ENCODE data around the gene TMEM87B.
"Not testable (repeated sequence)": the region's sequence is repeated elsewhere in the genome, so short reads cannot be mapped to it uniquely, and the experiment has no call there.

TMEM87B gene

DNA sequence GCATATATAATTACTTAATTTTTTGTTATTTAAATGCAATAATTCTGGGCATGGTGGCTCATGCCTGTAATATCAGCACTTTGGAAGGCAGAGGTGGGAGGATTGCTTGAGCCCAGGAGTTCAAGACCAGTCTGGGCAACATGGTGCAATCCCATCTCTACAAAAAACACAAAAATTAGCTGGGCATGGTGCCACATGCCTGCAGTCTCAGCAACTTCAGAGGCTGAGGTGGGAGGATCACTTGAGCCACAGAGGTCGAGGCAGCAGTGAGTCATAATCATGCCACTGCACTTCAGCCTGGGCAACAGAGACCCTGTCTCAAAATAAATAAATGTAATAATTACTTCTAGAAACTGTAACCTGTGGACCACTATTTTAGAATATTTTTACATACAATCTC lies 21.5 kb upstream of the TMEM87B start:
- no peak for DNase-seq

DNA sequence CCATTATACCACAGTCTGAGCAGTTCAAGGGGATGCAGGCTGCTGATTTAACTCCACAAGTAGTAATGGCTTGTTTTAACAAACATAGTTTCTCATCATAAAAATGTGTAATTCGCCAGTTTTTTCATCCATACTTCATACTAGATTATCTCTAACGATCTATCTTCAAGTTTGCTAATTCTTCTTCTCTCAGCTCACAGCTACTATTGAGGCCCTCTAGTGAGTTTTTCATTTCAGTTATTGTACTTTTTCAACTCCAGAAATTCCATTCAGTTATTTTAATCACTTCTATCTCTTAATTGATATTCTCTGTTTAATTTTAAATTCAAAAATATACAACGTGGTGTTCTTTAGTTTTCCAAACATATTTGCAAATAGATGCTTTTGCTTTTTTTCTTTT lies 20.1 kb upstream of the TMEM87B start:
- DNase-seq = no peak

DNA sequence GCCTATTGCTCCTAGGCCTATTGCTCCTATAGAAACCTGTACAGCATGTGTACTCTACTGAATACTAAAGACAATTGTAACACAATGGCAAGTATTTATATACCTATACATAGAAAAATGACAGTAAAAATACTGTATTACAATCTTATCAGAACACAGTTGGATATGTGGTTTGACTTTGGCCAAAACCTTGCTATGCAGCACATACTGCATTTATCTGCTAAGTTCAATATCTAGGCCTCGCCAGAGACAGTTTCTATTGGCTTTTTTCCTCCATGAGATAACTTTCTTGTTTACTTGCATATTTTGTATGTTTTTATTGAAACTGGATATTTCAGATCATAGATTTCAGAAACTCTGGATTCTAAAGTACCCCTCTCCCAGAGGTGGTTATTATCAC lies 19.3 kb upstream of the TMEM87B start:
- DNase-seq = no peak

DNA sequence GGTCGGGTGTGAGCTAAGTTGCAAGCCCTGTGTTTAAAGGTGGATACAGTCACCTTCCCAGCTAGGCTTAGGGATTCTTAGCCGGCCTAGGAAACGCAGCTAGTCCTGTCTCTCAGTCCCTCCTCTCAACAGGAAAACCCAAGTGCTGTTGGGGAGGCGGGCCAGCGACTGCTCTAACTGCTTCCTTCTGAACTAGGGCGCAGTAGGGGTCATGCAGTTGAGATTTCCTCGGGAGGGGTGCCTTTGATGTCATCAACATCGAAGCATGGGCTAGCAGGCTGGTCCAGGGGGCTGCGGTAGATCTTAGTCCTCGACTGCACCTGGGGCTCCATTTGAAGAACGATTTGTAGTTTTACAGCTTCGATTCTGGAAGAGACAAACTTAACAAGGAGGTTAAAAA lies 15.5 kb upstream of the TMEM87B start:
- DNase-seq = not testable (repeated sequence)

DNA sequence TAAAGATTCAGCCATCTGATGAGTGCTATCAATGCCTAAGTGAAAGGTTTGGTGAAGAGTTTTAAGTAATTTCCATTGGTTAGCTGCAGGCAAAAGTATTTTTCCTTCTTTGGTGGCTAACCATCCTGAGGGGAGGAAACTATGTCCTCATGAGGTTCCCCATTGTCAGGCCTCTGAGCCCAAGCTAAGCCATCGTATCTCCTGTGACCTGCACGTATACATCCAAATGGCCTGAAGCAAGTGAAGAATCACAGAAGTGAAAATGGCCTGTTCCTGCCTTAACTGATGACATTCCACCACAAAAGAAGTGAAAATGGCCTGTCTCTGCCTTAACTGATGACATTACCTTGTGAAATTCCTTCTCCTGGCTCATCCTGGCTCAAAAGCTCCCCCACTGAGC lies 15.0 kb upstream of the TMEM87B start:
- DNase-seq = not testable (repeated sequence)

DNA sequence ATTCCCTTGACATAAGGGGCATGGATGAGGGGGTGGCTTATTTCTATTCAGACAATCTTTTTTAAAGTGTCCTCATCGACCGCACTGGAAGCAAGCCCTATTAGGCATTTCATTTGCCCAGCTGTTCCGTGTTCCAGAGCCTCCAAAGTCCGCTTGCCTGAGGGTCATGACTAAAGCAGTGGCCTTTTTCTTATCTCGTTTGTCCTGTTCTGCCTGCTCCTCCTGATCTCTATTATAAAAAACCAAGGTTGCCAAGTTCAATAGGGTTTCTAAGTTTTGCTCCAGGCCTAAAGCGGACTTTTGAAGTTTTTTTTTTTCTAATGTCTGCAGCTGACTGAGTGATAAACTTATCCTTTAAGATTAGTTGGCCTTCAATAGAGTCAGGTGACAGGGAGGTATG lies 13.6 kb upstream of the TMEM87B start:
- DNase-seq = not testable (repeated sequence)

DNA sequence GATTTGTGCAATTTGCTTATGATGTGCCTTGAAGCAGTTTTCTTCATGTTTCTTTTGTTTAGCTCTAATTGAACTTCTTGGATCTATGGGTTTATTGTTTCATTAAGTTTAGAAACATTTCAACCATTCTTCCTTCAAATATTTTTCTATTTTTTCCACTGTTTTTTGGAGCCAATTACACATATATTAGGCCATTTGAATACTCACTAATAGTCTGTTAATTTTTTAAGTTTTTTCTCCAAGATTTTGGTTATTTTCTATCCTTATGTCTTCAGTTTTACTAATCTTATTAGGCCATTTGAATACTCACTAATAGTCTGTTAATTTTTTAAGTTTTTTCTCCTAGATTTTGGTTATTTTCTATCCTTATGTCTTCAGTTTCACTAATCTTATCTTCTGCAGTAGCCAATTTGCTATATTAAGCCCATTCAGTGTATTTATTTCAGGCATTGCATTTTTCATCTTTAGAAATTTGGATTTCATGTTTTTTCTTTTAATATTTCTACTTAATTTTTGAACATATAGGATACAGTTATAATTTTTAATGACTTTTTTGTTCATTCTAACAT lies 9.5 kb upstream of the TMEM87B start:
- no peak for DNase-seq

DNA sequence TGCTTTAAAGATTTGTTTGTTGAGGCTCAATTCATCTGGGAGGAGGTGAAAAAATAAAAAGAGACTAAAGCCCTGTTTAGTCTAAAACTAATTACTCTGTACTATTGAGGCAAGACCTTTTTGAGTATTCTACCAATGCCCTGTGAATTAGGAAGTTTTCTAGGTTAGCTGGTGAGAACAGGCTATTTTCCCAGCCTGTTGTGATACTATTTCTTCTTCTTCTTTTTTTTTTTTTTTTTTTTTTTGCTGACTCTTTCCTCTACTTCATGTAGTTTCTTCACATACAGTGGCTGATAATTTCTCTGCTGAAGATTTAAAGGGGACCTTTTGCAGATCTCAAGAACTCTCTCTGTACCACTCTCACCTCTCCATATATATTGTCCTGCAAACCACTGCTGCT lies 8.8 kb upstream of the TMEM87B start:
- DNase-seq = no peak

DNA sequence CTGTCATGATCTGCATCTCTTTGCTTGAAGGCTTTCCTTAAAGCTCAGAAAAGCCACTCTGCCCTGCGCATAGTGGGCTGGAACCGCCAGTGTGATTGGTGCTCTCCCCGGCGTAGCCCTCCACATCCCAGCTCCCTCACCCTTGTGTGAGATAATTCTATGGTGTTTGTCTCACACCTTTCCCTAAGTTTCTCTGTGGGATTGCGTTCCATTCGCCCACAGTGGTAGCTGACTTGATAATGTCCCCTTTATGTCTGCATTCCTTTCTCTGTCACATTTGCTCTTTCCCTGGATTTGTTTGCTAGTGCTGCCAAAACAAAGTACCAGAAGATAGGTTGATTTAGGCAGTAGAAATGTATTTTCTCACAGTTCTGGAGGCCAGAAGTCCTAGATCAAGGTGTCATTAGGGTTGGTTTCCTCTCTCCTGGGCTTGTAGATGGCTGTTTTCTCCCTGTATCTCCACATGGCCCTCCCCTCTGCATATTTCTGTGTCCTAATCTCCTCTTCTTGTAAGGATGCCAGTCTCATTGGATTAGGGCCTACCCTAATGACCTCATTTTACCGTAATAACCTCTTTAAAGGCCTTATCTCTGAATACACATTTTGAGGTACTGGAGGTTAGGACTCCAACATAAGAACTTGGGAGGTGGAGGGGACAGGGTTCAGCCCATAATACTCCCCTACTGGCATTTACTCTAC lies 7.4 kb upstream of the TMEM87B start:
- no peak for DNase-seq

DNA sequence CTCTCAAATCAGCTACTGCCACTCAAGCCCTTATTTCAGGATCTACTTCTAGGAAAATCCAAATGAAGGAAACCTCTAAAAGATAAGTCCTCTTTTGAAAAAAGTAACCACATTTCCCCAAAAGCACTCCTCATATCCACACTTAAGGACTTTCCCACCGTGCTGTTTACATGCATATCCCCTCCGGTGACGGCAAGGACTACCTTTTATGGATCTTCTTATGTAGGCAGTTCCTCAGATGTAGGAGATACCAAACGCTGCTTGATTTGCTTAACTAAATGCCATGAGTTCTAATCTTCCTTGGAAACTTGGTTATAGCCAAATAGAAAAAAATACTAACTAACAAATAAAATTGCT lies 6.9 kb upstream of the TMEM87B start:
- DNase-seq = no peak

DNA sequence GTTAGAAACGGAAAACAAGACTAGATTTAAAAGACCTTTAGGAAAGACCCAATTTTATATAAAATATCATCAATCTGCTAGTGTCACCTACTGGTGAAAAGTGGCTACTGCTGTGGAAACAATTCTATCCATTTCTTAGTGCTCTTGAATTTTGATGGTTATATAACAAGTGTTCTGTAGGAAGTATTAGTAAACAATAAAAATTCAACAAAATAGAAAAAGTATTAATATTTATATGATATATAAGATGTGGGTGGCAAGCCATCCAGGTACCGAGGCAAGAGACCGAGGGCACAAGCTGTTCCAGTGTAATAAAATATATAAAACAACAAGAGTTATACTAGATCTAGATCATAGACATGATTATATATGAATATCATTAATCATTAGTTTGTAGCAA lies 6.2 kb upstream of the TMEM87B start:
- no peak for DNase-seq

DNA sequence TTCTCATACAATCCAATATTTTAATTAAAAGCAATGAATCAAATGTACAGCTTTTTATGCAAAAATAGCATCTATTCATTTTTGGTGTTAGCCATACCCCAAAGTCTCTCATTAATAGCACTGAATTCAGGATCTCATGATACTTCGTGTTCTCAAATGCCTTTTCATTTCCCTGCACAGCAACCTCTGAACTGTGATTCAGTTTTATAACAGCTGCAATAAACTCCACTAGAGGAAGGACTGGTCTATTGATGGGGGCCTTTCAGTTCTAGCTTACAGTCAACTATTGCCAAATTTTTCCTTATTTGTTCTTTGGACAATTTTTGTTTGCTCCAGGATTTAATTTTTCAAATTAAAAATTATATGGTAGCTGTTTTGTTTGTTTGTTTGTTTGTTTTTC lies 4.8 kb upstream of the TMEM87B start:
- DNase-seq = no peak

DNA sequence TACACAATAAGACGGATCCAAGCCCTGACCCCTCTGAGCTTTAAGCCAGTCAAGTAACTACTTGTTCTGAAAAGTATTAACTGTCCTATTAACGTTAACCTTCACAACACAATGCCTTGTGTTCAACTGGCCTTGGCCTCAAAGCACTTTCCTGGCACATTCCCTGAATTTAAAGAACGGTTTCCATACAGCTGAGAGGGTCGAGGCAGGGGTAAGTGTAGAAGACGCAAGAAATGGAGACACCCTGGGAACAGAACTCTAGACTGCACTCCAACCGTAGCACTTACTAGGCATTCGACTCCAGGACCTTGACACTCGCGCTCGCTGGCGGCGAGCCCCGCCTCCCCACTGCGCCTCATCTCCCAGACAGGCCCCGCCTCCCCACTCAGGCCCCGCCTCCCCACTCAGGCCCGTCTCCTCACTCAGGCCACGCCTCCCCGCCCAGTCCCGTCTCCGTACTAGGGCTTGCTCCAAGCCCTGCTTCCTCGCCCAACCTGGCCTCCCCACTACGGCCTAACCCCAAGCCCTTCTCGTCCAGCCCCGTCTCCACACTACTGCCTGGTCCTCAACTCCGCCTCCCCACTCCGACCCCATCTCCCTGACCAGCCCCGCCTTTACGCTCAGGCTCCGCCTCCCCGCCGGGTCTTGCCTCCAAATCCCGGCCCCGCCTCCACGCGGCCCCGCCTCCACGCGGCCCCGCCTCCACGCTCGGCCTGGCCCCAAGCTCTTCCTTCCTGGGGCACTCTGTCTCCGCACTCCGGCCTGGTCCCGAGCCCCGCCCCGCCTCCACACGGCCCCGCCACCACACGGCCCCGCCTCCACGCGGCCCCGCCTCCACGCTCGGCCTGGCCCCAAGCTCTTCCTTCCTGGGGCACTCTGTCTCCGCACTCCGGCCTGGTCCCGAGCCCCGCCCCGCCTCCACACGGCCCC lies 887 bp upstream of the TMEM87B start:
- peak; percentile 91 to 93 for DNase-seq

DNA sequence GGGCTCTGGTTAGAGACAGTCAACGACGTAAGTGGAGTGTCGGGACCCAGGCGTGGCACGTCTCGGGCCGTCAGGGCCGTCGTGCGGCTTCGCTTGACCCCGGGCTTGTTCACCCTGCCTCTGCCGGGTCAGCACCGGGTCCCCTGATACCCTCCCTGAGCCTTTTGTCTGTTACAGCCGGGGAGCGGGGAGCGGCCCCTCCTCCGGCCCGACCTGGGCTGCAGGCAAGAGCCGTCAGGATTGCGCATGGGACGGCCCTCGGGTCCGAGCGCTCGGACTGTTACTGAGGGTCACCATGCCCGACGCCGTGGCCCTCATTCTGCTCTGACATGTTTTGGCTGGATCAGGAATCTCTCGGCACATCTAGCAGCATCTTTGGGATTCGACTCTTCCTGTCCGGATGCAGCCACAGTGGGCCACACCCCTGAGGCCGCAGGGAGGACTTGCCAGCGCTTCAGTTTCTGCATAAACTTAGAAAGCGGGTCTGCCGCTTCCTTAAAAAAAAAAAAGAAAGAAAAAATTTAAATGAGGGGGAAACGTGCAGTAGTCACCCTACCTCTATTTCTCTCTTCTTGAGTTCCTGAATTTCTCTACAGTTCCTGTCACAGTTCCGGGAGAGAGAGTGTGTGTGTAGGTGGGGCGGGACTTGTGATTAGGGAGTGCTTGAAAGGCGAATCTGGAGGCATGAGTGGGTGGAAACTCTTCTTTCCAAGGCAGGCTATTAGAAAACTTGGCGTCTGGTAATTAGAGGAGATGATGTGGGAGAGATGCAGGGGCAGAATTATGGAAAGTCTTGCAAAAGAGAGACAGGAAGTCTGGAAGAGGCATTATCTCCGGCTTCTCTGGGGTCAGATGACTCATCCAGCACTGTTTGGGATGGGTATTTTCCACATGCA lies 909 bp downstream of the TMEM87B start:
- no peak for DNase-seq

DNA sequence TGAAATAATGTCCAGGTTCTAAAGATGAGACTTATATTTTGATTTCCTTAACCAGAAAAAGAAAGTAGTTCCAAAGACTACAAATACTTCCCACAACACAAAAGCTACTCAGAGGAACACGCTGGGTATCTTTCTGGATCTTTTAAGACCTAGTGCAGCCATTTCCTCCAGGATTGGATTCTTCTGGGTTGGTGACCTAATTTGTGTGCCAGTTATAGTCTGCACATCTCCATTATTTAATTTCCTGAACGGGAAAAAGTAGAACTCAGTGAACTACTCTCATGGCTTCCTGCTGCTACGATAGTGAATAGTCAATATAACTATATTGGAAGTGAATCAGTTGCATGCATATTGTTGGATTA lies 1.5 kb downstream of the TMEM87B start:
- no peak for DNase-seq

DNA sequence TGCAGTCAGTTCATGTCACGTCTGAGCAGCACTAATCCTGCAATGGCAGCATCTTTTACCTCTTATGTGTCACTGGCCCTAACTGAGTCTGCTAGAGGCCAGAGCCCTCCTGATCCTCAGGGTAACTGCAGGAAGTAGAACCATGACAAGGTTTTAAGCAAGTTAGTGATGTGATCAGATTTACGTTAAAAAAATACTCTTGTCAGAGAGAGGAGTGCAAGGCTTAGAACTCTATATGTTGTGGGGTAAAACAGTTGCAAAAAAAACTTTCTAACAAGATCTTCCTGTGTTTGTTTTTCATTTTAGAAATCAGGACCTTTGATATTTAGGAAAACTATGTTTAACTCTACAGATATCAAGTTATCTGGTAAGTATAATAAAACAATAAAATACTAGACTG lies 4.6 kb downstream of the TMEM87B start:
- DNase-seq = no peak

DNA sequence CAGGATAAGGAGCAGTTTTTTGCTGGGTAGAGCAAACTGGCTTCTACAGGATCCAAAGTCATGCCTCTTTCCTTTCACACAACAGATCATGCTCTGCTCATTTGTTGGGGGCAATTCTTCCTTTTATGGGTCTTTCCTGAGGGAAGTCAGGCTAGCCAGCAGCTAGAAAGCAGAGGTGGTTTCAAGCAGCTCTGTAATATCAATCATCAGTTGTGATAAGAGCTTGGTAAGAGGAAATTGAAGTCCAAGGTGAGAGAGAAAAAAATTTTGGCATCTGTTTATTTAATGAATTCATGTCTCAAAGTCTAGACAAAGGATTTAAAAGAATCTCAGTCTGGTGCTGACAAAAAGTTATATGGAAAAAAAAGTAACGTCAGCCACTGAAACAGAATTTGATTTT lies 6.2 kb downstream of the TMEM87B start:
- no peak for DNase-seq

DNA sequence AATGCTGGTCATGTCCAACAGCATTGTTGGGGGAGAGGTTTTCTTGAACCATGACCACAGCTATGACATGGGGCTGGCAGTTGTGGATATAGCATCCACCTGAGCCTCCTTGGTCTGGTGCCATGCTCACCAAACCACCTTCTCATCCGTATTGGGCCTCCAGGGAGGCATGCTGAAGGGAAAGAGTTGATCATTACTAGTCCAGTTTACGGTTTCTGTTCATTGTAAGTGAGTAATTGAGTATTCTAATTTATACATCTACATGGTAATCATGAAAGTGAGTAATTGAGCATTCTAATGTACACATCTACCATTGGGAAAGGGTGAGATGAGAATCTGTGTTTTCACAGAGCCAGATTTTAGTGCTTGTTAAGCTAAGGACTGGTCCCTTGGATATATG lies 6.8 kb downstream of the TMEM87B start:
- no peak for DNase-seq

DNA sequence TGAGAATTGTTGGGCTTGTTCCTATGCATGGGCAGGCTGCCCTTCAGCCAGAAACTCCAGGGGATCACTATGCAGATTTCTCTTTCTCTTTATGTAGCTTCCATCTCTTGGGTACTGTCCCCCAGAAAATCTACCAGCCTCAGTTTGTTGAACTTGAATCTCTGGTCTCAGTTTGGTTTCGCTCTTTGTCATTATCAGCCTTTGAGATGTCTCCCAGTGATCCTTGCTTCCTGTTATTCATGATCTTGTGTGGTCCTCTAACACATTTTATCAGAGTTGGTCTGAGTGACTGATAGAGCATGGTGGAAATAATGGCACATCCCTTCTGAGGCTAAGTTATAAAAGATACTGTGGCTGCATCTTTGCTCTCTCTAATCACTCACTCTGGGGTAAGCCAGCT lies 7.8 kb downstream of the TMEM87B start:
- no peak for DNase-seq

DNA sequence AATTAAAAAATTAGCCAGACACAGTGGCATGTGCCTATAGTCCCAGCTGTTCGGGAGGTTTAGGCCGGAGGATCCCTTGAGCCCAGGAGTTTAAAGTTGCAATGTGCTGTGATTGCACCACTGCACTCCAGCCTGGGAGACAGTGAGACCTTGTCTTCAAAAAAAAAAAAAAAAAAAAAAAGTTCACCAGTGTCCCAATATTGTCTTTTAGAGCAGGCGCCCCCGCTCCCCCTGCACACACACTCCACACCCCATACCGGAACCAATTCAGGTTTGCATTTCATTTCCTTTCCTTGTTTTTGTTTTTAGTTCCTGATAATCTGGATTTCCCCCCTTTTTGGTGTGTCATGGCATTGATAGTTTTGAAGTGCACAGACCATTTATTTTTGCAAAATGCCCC lies 10.4 kb downstream of the TMEM87B start:
- no peak for DNase-seq

DNA sequence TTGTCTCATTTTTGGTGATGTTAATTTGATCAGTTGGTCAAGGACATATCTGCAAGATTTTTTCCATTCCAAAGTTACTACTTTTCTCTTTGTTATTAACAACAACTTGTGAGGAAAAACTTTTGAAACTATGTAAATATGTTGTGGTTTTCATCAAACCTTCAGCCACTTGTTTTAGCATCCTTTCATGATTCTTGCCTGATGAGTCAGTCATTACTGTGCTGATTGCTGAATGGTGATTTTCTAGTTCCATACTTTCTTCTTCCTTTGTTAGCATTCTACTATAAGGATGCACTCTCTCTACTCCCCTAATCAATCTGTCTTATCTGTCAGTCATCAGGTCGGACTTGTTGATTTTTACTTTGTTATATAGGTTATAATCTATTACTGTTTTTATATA lies 10.9 kb downstream of the TMEM87B start:
- no peak for DNase-seq

DNA sequence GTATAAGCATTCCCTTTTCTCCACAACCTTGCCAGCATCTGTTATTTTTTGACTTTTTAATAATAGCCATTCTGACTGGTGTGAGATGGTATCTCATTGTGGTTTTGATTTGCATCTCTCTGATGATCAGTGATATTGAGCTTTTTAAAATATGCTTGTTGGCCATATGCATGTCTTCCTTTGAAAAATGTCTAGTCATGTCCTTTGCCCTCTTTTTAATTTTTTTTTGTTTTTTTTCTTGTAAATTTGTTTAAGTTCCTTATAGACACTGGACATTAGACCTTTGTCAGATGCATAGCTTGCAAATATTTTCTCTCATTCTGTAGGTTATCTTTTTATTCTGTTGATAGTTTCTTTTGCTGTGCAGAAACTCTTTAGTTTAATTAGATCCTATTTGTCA lies 14.7 kb downstream of the TMEM87B start:
- DNase-seq = not testable (repeated sequence)

DNA sequence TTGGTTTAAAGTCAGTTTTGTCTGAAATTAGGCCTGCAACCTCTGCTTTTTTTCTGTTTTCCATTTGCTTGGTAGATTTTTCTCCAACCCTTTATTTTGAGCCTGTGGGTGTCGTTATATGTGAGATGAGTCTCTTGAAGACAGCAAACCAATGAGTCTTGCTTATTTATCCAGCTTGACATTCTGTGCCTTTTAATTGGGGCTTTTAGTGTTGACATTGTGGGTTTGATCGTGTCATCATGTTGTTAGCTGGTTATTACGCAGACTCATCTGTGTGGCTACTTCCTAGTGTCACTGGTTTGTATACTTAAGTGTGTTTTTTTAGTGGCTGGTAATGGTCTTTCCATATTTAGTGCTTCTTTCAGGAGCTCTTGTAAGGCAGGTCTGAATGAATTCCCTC lies 18.8 kb downstream of the TMEM87B start:
- no peak for DNase-seq

Data from NCI-H1930 (cell line).